Mammary epithelial cell (primary cell): Measurements from ENCODE around the gene DUSP28.

ENCODE experiments used
- EZH2 ChIP-seq: IDR thresholded peaks from 2 replicates; pipeline ENCODE4 v1.6.1; 2012; ENCODE audit warnings: low read length, inconsistent platforms, borderline replicate concordance
- TF ChIP-seq, protein P1 (sequence below), 2 donors: IDR thresholded peaks in 1 of 2; conservative IDR thresholded peaks in 1 of 2; 2 replicates each; pipeline ENCODE4 v1.5.1; 2011 to 2012; ENCODE audit warnings: inconsistent platforms in 2 of 2, low read length in 2 of 2, mild to moderate bottlenecking in 2 of 2, control low read depth in 1 of 2, low read depth in 1 of 2; ENCODE audit not compliant: insufficient read depth in 1 of 2; ENCODE audit errors: extremely low read depth in 1 of 2

DNA sequence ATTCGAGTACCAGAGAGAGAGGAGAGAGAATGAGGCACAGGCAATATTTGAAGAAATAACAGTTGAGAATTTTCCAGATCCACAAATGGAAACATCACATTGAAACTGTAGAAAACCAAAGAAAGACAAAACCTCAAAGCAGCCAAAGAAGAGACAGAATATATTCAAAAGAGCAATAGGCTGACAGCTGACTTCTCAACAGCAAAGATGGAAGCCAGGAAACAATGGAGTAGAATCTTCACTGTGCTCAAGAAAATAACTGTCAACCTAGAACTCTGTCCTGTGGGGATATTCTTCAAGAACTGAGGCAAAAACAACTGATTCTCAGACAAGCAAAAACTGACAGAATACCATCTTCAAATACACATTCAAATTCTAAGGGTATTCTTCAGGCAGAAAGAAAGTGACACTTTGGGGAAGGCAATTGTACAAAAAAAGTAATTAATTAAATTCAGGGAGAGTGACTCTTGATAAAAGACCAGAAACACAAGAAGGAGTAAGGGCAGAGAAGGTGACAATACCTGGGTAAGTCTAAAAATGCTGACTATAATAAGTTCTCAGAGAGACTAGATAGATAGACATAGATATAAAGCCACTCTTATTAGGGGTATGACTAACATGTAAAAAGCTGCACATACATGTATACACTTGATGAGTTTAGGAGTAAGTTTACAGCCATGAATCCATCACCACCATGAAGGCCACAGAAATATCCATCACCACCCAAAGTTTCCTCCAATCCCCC is 28.0 kb upstream of the DUSP28 start:
- TF ChIP-seq EZH2, result no peak
- TF ChIP-seq, protein P1, sequence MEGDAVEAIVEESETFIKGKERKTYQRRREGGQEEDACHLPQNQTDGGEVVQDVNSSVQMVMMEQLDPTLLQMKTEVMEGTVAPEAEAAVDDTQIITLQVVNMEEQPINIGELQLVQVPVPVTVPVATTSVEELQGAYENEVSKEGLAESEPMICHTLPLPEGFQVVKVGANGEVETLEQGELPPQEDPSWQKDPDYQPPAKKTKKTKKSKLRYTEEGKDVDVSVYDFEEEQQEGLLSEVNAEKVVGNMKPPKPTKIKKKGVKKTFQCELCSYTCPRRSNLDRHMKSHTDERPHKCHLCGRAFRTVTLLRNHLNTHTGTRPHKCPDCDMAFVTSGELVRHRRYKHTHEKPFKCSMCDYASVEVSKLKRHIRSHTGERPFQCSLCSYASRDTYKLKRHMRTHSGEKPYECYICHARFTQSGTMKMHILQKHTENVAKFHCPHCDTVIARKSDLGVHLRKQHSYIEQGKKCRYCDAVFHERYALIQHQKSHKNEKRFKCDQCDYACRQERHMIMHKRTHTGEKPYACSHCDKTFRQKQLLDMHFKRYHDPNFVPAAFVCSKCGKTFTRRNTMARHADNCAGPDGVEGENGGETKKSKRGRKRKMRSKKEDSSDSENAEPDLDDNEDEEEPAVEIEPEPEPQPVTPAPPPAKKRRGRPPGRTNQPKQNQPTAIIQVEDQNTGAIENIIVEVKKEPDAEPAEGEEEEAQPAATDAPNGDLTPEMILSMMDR (conservative IDR thresholded peaks at IDR 0.05 in 1 of 2, IDR thresholded peaks at IDR 0.05 in 1 of 2; ENCODE audit: extremely low read depth in 1 of 2, insufficient read depth in 1 of 2, low read depth in 1 of 2, low read length in 2 of 2), result no peak
